HG02840 (cell line): Measurements from ENCODE around the gene KRTAP1-4.
"Not testable (repeated sequence)": the region's sequence is repeated elsewhere in the genome, so short reads cannot be mapped to it uniquely, and the experiment has no call there.

Experiments used
- ATAC-seq: cut with Tn5 transposase; IDR thresholded peaks from one replicate; pipeline ENCODE4 v1.9.1; 2021; ENCODE audit warnings: mild to moderate bottlenecking, moderate library complexity, moderate number of reproducible peaks; ENCODE audit not compliant: unreplicated experiment, low FRiP score

Gene KRTAP1-4

GRCh38 chr17:41009301-41009760, 20.7 kb downstream of the KRTAP1-4 start:
- ATAC-seq = no peak

GRCh38 chr17:41008811-41009210, 21.2 kb downstream of the KRTAP1-4 start, which contains the start of gene KRTAP3-1:
Gene KRTAP3-1 (minus strand): TSS chr17:41009128. CDS start chr17:41009074, 54 bp downstream.
- ATAC-seq = no peak

- ATAC-seq = no peak
Observed at GRCh38 chr17:41004397-41004796, 25.6 kb downstream of the KRTAP1-4 start.

- no peak for ATAC-seq
Observed at GRCh38 chr17:41003926-41004325, 26.1 kb downstream of the KRTAP1-4 start.

GRCh38 chr17:41002814-41003213, 27.2 kb downstream of the KRTAP1-4 start:
- no peak for ATAC-seq

GRCh38 chr17:41001795-41002194, 28.2 kb downstream of the KRTAP1-4 start:
- ATAC-seq = no peak

- not testable (repeated sequence) for ATAC-seq
Observed at GRCh38 chr17:40999563-40999962, 30.4 kb downstream of the KRTAP1-4 start, which contains the start of gene KRTAP3-2. Gene KRTAP3-2 (minus strand): TSS chr17:40999906. CDS start chr17:40999853, 53 bp downstream.

GRCh38 chr17:40997361-40997760, 32.6 kb downstream of the KRTAP1-4 start:
- no peak for ATAC-seq

GRCh38 chr17:40996829-40997228, 33.2 kb downstream of the KRTAP1-4 start:
- ATAC-seq = no peak

GRCh38 chr17:40995116-40995515, 34.9 kb downstream of the KRTAP1-4 start:
- ATAC-seq = no peak

GRCh38 chr17:40993839-40994238, 36.2 kb downstream of the KRTAP1-4 start, which contains the start of gene KRTAP3-3:
Gene KRTAP3-3 (minus strand): TSS chr17:40994164. CDS start chr17:40994097, 67 bp downstream.
- ATAC-seq = no peak

GRCh38 chr17:40993084-40993483, 36.9 kb downstream of the KRTAP1-4 start:
- ATAC-seq = no peak

GRCh38 chr17:40992666-40993065, 37.3 kb downstream of the KRTAP1-4 start:
- no peak for ATAC-seq

- ATAC-seq = no peak
Observed at GRCh38 chr17:40986920-40987319, 43.1 kb downstream of the KRTAP1-4 start.

- no peak for ATAC-seq
Observed at GRCh38 chr17:40984226-40984625, 45.8 kb downstream of the KRTAP1-4 start, which contains the start of gene KRT40. Gene KRT40 (minus strand): TSS chr17:40984326. CDS start chr17:40984273, 53 bp downstream.

GRCh38 chr17:40981115-40981514, 48.9 kb downstream of the KRTAP1-4 start:
- no peak for ATAC-seq

- ATAC-seq = no peak
Observed at GRCh38 chr17:40980596-40980995, 49.4 kb downstream of the KRTAP1-4 start.

- ATAC-seq = no peak
Observed at GRCh38 chr17:40980117-40980516, 49.9 kb downstream of the KRTAP1-4 start.
